Activated T-cell treated with anti-CD3 and anti-CD28 coated beads for 24 hours (primary cell): ENCODE data around the gene KPNA1.
"Not testable (repeated sequence)": the region's sequence is repeated elsewhere in the genome, so short reads cannot be mapped to it uniquely, and the experiment has no call there.

Experiments
- DNase-seq: peaks from one replicate; pipeline ENCODE4 v3.0.0-alpha.2; 2020; ENCODE audit warnings: low read depth

Gene KPNA1

GRCh38 chr3:122475316-122475715, 39.4 kb downstream of the KPNA1 start:
- no peak for DNase-seq

- DNase-seq: no peak
Measured at GRCh38 chr3:122469659-122470058, 45.1 kb downstream of the KPNA1 start.

- DNase-seq: no peak
Measured at GRCh38 chr3:122468896-122469533, 45.7 kb downstream of the KPNA1 start.

- no peak for DNase-seq
Measured at GRCh38 chr3:122466701-122467240, 48.0 kb downstream of the KPNA1 start.

- DNase-seq: no peak
Measured at GRCh38 chr3:122464659-122465058, 50.1 kb downstream of the KPNA1 start.

GRCh38 chr3:122462406-122462805, 52.3 kb downstream of the KPNA1 start:
- no peak for DNase-seq

GRCh38 chr3:122461806-122462205, 52.9 kb downstream of the KPNA1 start:
- DNase-seq: no peak

GRCh38 chr3:122458992-122459391, 55.7 kb downstream of the KPNA1 start:
- no peak for DNase-seq

GRCh38 chr3:122457706-122458105, 57.0 kb downstream of the KPNA1 start:
- no peak for DNase-seq

GRCh38 chr3:122456074-122456473, 58.7 kb downstream of the KPNA1 start:
- DNase-seq: no peak

- DNase-seq: no peak
Measured at GRCh38 chr3:122451371-122451770, 63.4 kb downstream of the KPNA1 start.

- DNase-seq: not testable (repeated sequence)
Measured at GRCh38 chr3:122448218-122448617, 66.5 kb downstream of the KPNA1 start.

- not testable (repeated sequence) for DNase-seq
Measured at GRCh38 chr3:122444491-122444887, 70.2 kb downstream of the KPNA1 start.

- not testable (repeated sequence) for DNase-seq
Measured at GRCh38 chr3:122443762-122444490, 70.8 kb downstream of the KPNA1 start.

- DNase-seq: no peak
Measured at GRCh38 chr3:122443090-122443489, 71.6 kb downstream of the KPNA1 start.

GRCh38 chr3:122435950-122436349, 78.8 kb downstream of the KPNA1 start:
- no peak for DNase-seq

GRCh38 chr3:122430371-122430770, 84.4 kb downstream of the KPNA1 start:
- DNase-seq: no peak

GRCh38 chr3:122427857-122428471, 86.8 kb downstream of the KPNA1 start:
- DNase-seq: no peak

- no peak for DNase-seq
Measured at GRCh38 chr3:122421836-122422235, 92.9 kb downstream of the KPNA1 start.

GRCh38 chr3:122421101-122421500, 93.6 kb downstream of the KPNA1 start:
- no peak for DNase-seq

GRCh38 chr3:122416966-122417365, 97.8 kb downstream of the KPNA1 start:
- no peak for DNase-seq

- peak; percentile 99 for DNase-seq
Measured at GRCh38 chr3:122415762-122416654, 98.7 kb downstream of the KPNA1 start, which contains the start of gene WDR5B. Gene WDR5B, minus strand, starts transcription at chr3:122416062. Its CDS starts 534 bp downstream, at chr3:122415528.
